Large intestine (tissue), 3 donors: ENCODE data around the gene PFKFB2. TPM values are rescaled to one million over a fixed set of nuclear protein-coding genes. Genes with fewer than 3 reads are reported as not detected.

ENCODE experiments used
- DNase-seq, 2 donors: peaks; one replicate each; pipeline versions ENCODE4 v3.0.0 to v3.0.0-alpha.2; 2013
- H3K27ac ChIP-seq: one replicate; pipeline ENCODE4 v1.5.1; 2013; ENCODE audit warnings: low read length
- H3K27me3 ChIP-seq: 2 replicates; pipeline ENCODE4 v1.6.1; 2013; ENCODE audit warnings: low read length; ENCODE audit not compliant: control insufficient read depth, insufficient read depth
- H3K36me3 ChIP-seq: 2 replicates; pipeline ENCODE4 v1.6.1; 2013; ENCODE audit warnings: low read length; ENCODE audit not compliant: control insufficient read depth, insufficient read depth
- H3K4me1 ChIP-seq: one replicate; pipeline ENCODE4 v1.6.1; 2013; ENCODE audit warnings: low read length; ENCODE audit not compliant: control insufficient read depth, insufficient read depth
- H3K4me3 ChIP-seq: one replicate; pipeline ENCODE4 v1.5.1; 2013; ENCODE audit warnings: low read length
- H3K9me3 ChIP-seq: one replicate; pipeline ENCODE4 v1.6.1; 2013; ENCODE audit warnings: mild to moderate bottlenecking, low read depth, low read length, moderate library complexity; ENCODE audit not compliant: control insufficient read depth
- WGBS: methylation state at CpG from one replicate; pipeline ENCODE4 v1.1.5; 2013; ENCODE audit warnings: low lambda C conversion rate; ENCODE audit not compliant: insufficient coverage; 5-methylcytosine and 5-hydroxymethylcytosine counted together
- polyA plus RNA-seq: library from polyadenylated mRNA; unstranded; fragments of 120-200 nt; gene quantifications from one replicate; pipeline ENCODE4 v1.2.1, GENCODE V29; 2013

PFKFB2 gene
- polyA plus RNA-seq, 1 donor, result 37.2 TPM

DNA sequence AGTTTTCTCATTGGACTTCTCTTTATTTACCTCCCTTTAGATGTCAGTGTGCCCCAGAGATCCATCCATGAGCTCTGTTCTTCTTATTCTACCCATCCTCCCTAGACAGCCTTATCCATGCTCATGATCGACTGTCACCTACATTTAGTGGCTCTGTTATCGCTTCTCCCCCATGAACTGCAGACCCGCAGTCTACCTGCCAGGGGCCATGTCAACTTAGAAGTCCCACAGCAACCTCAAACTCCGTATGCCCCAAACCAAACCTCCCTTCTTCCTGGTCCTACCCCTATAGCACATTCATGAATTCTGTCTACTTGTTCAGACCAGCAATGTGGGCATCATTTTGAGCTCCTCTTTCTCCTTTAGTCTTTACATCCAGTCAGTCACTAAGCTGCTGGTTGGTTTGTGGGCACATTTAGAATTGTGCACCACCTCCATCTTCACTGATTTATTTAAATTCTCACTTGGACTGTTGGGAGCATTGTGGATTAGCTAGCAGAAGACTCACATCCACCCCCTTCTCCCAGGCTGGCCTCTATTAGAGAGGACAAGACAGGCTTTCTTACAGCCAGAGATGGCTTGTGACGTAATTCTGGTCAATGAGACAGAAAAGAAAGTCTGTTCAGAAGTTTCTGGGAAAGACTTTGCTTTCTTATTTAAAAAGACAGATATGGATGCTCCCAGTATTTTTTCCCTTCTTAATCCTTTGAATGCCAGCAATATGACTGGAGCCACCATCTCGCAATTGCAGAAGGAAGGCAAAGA lies 39.6 kb upstream of the PFKFB2 start:
- H3K4me3 ChIP-seq, result no peak overlapping the region
- H3K36me3 ChIP-seq, result no peaks in the 10 kb centered on the region
- WGBS, result 60% methylated on average over 2 of the region's 6 CpGs
- H3K27ac ChIP-seq, result no peak overlapping the region
- no peaks in the 10 kb centered on the region for H3K9me3 ChIP-seq
- no peaks in the 10 kb centered on the region for H3K27me3 ChIP-seq
- peaks cover 23% of the 10 kb centered on the region for H3K4me1 ChIP-seq
- no peak for DNase-seq

GRCh38 chr1:207014728-207015127 lies 38.3 kb upstream of the PFKFB2 start:
- 100% methylated on average over 2 of the region's 3 CpGs for WGBS
- no peaks in the 10 kb centered on the region for H3K36me3 ChIP-seq
- H3K4me3 ChIP-seq, result no peak overlapping the region
- H3K9me3 ChIP-seq, result no peaks in the 10 kb centered on the region
- H3K27me3 ChIP-seq, result no peaks in the 10 kb centered on the region
- no peak for DNase-seq
- H3K27ac ChIP-seq, result no peak overlapping the region
- peaks cover 18% of the 10 kb centered on the region for H3K4me1 ChIP-seq

DNA sequence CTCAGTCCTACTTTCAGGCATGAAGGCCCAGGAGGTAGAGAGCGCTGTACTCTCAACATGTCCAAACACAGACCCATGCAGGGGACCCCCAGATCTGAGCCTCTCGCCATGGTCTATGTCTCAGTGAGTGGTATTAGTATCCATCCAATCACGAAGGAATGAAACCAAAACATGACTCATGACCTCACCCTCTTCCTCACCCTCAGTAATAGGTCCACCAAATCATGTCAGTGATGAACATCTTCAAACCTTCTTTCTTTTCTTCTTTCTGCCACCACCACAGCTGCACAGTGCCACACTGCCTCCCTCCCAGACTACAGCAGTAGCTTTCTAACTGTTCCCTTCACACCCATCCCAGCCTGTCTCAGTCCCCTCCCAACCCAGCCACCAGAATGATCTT lies 37.3 kb upstream of the PFKFB2 start:
- no CpG with 5 or more reads among the region's 3 CpGs for WGBS
- Histone ChIP-seq H3K4me1 (peaks cover 18% of the 10 kb centered on the region), H3K4me3 (no peak overlapping the region), H3K27me3 (no peaks in the 10 kb centered on the region), H3K27ac (no peak overlapping the region), H3K9me3 (no peaks in the 10 kb centered on the region), H3K36me3 (no peaks in the 10 kb centered on the region)
- DNase-seq, result no peak

GRCh38 chr1:207017615-207018559 lies 35.2 kb upstream of the PFKFB2 start:
- peaks cover 27% of the 10 kb centered on the region for H3K4me1 ChIP-seq
- DNase-seq, result peak in 1 of 2 donors; percentile 77
- H3K27ac ChIP-seq, result no peak overlapping the region
- peaks cover 17% of the 10 kb centered on the region for H3K36me3 ChIP-seq
- H3K9me3 ChIP-seq, result no peaks in the 10 kb centered on the region
- H3K27me3 ChIP-seq, result no peaks in the 10 kb centered on the region
- 100% methylated on average over 1 of the region's 7 CpGs for WGBS
- no peak overlapping the region for H3K4me3 ChIP-seq

DNA sequence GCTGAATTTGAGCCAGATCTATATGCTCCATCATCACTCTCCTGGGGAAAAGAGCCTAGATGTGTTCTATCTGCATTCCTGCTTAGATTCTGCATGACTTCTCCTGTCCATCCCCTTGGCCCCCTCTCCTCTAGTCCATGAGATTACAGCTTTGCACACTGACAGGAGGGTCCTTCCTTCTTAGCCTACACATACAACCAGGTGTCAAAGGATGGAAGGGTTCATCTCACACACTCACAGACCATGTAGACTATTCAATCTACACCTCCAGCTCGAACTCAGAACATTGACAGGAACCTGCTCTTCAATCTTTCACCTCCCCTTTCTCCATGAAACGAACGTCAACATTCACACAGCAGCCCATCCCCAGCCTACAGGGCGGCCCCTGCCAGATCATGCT lies 34.4 kb upstream of the PFKFB2 start:
- WGBS, result no CpG with 5 or more reads among the region's 4 CpGs
- no peaks in the 10 kb centered on the region for H3K27me3 ChIP-seq
- H3K36me3 ChIP-seq, result peaks cover 23% of the 10 kb centered on the region
- H3K4me1 ChIP-seq, result peaks cover 32% of the 10 kb centered on the region
- no peak overlapping the region for H3K27ac ChIP-seq
- H3K9me3 ChIP-seq, result no peaks in the 10 kb centered on the region
- H3K4me3 ChIP-seq, result no peak overlapping the region
- DNase-seq, result no peak

GRCh38 chr1:207019161-207019560 lies 33.9 kb upstream of the PFKFB2 start:
- peaks cover 26% of the 10 kb centered on the region for H3K36me3 ChIP-seq
- WGBS, result no CpG with 5 or more reads among the region's 2 CpGs
- H3K27me3 ChIP-seq, result no peaks in the 10 kb centered on the region
- DNase-seq, result no peak
- peak overlapping the region; percentile 55 for H3K27ac ChIP-seq
- H3K4me1 ChIP-seq, result peaks cover 37% of the 10 kb centered on the region
- no peak overlapping the region for H3K4me3 ChIP-seq
- H3K9me3 ChIP-seq, result no peaks in the 10 kb centered on the region

- H3K4me3 ChIP-seq, result no peak overlapping the region
- H3K27ac ChIP-seq, result peak overlapping the region; percentile 55
- no peaks in the 10 kb centered on the region for H3K9me3 ChIP-seq
- 100% methylated on average over 1 of the region's 2 CpGs for WGBS
- no peak for DNase-seq
- H3K4me1 ChIP-seq, result peaks cover 42% of the 10 kb centered on the region
- H3K36me3 ChIP-seq, result peaks cover 26% of the 10 kb centered on the region
- H3K27me3 ChIP-seq, result no peaks in the 10 kb centered on the region
Measured at GRCh38 chr1:207019661-207020060, 33.4 kb upstream of the PFKFB2 start.

DNA sequence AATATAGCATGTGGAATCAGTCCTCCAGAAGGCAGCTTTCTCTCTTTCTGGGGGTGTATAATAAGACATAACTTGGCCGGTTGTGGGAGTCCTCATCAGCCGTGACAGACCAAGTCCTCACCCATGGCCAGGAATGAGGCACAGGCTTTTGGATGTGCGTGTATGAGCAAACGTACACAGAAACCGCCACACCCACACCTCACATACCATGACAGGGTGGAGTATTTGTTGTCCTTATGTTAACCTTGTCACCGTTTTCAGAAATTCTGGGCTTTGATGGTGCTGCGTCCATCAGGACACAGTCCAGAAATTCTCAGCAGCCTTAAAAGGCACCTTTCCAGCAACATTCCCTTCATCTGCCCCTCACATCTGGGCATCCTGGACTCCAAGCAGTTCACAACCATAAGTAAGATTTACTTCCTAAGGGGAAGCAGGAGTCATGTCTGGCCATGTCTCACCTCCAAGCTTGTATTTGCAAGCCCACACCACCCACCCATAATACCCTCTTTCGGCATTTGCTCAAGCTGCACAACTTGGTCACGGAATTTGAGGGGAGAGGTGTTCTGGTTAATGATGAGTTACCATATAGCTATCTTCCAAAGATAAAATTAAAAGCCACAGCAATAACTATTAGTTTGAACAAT lies 32.9 kb upstream of the PFKFB2 start:
- DNase-seq, result peak; percentile 75 to 86
- Histone ChIP-seq H3K4me1 (peaks cover 46% of the 10 kb centered on the region), H3K4me3 (no peak overlapping the region), H3K9me3 (no peaks in the 10 kb centered on the region), H3K27ac (peak overlapping the region; percentile 55), H3K36me3 (peaks cover 26% of the 10 kb centered on the region), H3K27me3 (no peaks in the 10 kb centered on the region)
- WGBS, result no CpG with 5 or more reads among the region's 9 CpGs

DNA sequence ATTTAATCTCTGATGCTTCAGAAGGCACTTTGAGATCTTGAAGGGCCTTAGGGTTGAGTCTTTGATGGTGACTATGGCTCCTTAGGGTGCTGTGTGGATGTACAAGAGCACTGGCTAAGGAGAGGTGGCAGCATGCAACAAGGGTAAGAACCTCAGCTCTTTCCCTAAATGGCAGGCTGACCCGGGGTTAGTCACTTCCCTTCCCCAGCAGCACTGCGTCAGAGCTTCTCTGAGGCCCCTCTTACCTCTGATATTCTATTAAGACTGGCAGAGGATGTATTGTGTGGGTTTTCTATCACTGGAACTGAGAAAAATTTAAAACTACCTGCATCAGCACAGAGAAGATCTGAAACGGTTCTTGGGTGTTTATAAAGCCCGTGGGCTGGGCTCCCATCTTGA lies 32.4 kb upstream of the PFKFB2 start:
- peaks cover 26% of the 10 kb centered on the region for H3K36me3 ChIP-seq
- WGBS, result no CpG with 5 or more reads among the region's 4 CpGs
- no peak for DNase-seq
- H3K4me3 ChIP-seq, result no peak overlapping the region
- peaks cover 51% of the 10 kb centered on the region for H3K4me1 ChIP-seq
- H3K27ac ChIP-seq, result peak overlapping the region; percentile 55
- H3K9me3 ChIP-seq, result no peaks in the 10 kb centered on the region
- H3K27me3 ChIP-seq, result no peaks in the 10 kb centered on the region

- Histone ChIP-seq H3K27ac (peak overlapping the region; percentile 55), H3K4me3 (no peak overlapping the region), H3K36me3 (peaks cover 26% of the 10 kb centered on the region), H3K27me3 (no peaks in the 10 kb centered on the region), H3K4me1 (peaks cover 57% of the 10 kb centered on the region), H3K9me3 (no peaks in the 10 kb centered on the region)
- no CpG with 5 or more reads among the region's 8 CpGs for WGBS
- DNase-seq, result no peak
Measured at GRCh38 chr1:207021139-207021861, 31.8 kb upstream of the PFKFB2 start.
